Hindlimb muscle (tissue), 1 donor: Measurements from ENCODE around the gene ZNF568. TPM values are rescaled to one million over a fixed set of nuclear protein-coding genes. Genes with fewer than 3 reads are reported as not detected.

Source experiments
- DNase-seq: peaks from one replicate; pipeline ENCODE4 v3.0.0-alpha.2; 2013
- polyA plus RNA-seq: library from polyadenylated mRNA; unstranded; fragments of 120-200 nt; gene quantifications from one replicate; pipeline ENCODE4 v1.2.1, GENCODE V29; 2013; ENCODE audit not compliant: insufficient read length

Gene ZNF568
- polyA plus RNA-seq, result 47.8 TPM

- DNase-seq, result peak; percentile 92
Observed at GRCh38 chr19:36915992-36916830, at the start of gene ZNF568, which contains the start of gene ZNF829. Gene ZNF568 (plus strand): TSS chr19:36916332. CDS start chr19:36922771, 6,439 bp downstream. Gene ZNF829 (minus strand): TSS chr19:36916291. CDS start chr19:36915167, 1,124 bp downstream.

DNA sequence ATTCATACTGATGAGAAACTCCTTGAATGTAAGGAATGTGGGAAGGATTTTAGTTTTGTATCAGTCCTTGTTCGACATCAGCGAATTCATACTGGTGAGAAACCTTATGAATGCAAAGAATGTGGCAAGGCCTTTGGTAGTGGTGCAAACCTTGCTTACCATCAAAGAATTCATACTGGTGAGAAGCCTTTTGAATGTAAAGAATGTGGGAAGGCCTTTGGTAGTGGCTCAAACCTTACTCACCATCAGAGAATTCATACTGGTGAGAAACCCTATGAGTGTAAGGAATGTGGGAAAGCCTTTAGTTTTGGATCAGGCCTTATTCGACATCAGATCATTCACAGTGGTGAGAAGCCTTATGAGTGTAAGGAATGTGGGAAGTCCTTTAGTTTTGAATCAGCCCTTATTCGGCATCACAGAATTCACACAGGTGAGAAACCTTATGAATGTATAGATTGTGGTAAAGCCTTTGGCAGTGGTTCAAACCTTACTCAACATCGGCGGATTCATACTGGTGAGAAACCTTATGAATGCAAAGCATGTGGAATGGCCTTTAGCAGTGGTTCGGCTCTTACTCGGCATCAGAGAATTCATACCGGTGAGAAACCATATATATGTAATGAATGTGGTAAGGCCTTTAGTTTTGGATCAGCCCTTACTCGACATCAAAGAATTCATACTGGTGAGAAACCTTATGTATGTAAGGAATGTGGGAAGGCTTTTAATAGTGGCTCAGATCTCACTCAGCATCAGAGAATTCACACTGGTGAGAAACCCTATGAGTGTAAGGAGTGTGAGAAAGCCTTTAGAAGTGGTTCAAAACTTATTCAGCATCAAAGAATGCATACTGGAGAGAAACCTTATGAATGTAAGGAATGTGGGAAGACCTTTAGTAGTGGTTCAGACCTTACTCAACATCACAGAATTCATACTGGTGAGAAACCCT, 38.9 kb upstream of the ZNF568 start:
- DNase-seq, result no peak

DNA sequence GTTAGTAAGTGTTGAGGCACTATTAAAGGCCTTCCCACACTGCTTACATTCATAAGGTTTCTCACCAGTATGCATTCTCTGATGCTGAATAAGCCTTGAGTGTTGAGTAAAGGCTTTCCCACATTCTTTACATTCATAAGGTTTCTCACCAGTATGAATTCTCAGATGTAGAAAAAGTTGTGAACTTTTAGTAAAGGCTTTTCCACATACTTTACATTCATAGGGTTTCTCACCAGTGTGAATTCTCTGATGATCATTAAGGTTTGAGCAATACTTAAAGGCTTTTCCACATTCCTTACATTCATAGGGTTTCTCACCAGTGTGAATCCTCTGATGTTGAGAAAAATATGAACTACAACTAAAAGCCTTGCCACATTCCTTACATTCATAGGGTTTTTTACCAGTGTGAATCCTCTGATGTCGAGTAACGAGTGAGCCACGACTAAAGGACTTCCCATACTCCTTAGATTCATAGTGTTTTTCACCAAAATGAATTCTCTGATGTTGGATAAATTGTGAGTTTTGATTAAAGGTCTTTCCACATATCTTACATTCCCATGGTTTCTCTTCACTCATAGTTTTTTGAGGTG, 24.3 kb upstream of the ZNF568 start:
- DNase-seq, result no peak

- no peak for DNase-seq
Observed at GRCh38 chr19:36894849-36895383, 21.2 kb upstream of the ZNF568 start.

DNA sequence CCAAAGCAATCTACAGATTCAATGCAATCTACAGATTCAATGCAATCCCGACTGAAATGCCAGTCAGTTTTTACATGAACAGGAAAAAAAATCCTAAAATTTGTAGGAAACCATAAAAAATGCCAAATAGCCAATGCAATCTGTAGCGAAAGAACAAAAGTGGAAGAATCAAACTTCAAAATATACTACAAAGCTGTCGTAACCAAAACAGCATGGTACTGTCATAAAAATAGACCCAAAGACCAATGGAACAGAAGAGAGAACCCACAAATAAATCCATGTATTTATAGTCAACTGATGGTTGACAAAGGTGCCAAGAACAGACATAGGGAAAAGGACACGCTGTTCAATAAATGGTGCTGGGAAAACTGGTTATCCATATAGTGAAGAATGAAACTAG, 17.7 kb upstream of the ZNF568 start:
- DNase-seq, result no peak

DNA sequence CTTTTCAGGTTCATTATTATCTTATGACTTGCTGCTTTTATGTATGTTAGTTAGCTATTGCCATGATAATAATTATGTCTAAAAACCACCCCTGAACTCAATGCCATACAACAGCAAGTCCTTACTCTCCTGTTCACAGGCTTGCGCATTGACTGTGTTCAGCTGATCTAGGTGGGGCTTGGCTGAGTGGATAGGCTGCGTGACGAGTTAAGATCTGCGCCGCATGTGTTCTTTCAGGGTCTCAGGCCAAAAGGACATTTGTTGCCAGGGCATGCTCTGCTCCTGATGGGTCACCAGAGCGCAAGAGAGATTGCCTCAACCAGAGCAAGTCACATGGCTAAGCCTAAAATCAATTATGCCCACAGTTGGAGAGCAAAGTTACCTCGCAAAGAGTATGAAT, 859 bp downstream of the ZNF568 start:
- peak; percentile 21 for DNase-seq

GRCh38 chr19:36918090-36918489, 2.0 kb downstream of the ZNF568 start:
- DNase-seq, result no peak

- no peak for DNase-seq
Observed at GRCh38 chr19:36931684-36932083, 15.6 kb downstream of the ZNF568 start.

DNA sequence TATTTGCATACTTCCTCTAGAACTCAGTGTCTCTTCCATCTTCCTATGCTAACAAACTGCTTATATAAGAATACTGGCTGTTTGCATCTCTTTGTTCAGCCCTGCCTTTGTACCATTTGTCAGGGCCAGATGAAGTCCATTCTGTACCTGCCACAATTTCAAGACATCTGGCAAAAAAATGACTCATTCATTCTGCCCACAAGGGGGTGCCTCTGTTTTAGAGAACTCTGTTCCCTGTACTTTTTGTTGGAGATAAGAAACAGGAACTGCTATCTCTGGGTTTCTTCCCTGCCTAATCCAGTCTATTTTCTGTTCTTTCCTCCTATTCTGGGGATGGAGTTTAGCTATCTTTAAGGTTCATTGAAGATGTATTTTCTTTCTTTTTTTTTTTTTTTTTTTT, 23.0 kb downstream of the ZNF568 start:
- DNase-seq, result no peak

DNA sequence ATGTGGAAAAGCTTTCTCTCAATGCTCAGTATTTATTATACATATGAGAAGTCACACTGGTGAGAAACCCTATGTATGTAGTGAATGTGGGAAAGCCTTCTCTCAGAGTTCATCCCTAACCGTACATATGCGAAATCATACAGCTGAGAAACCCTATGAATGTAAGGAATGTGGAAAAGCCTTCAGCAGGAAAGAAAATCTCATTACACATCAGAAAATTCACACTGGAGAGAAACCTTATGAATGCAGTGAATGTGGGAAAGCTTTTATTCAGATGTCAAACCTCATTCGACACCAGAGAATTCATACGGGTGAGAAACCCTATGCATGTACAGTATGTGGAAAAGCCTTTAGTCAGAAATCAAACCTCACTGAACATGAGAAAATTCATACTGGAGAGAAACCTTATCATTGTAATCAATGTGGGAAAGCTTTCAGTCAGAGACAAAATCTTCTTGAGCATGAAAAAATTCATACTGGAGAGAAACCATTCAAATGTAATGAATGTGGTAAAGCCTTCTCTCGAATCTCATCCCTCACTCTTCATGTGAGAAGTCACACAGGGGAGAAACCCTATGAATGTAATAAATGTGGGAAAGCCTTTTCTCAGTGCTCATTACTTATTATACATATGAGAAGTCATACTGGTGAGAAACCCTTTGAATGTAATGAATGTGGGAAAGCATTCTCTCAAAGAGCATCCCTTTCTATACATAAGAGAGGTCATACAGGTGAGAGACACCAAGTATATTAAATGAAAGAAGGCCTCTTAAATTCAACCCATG, 34.4 kb downstream of the ZNF568 start:
- no peak for DNase-seq

DNA sequence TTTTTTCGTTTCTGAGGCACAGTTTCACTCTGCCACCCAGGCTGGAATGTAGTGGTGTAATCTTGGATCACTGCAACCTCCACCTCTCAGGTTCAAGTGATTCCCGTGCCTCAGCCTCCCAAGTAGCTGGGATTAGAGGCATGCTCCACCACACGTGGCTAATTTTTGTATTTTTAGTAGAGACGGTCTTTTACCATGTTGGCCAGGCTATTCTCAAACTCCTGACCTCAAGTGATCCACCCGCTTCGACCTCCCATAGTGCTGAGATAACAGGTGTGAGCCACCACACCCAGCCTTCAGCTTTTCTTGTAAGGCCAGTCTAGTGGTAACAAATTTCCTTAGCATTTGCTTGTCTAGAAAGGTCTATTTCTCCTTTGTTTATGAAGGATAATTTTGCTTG, 46.2 kb downstream of the ZNF568 start:
- DNase-seq, result no peak

DNA sequence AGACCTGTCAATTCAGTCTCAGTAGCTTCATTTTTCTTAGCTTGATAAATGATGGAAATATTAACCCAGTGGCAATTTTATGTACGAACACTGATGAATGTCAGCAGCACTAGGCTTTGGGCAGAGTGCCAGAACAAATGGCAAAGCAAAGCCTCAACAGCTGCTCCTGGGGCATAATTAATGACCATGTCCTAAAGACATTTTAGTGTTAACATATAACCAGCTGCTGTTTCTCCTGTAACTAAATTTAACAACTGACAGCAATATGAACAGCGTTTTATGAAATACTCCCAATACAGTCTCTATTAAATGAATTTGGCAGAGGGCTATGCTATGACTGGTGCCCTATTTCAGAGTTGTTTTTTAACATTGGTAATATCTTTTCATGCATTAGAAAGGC, 47.1 kb downstream of the ZNF568 start:
- DNase-seq, result peak; percentile 46

DNA sequence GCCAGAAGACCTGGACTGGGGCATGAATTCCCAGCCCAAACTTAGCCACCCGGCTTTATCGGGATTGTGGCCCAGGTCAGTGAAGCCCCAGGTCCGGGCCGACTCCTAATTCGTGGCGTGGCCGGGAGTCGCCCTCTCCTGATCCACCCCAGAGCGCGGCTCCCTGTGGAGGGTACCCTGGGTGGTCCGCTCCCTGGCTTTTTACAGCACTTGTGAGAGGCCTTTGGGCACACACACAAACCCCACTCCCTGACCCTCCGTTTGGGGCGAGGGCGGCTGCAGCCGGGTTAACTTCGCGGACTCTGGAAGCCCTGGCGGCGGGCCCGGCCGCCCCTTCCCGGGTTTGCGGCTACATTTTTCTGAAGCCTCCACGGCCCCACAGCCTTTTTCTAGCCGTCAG, 56.4 kb downstream of the ZNF568 start:
- no peak for DNase-seq

DNA sequence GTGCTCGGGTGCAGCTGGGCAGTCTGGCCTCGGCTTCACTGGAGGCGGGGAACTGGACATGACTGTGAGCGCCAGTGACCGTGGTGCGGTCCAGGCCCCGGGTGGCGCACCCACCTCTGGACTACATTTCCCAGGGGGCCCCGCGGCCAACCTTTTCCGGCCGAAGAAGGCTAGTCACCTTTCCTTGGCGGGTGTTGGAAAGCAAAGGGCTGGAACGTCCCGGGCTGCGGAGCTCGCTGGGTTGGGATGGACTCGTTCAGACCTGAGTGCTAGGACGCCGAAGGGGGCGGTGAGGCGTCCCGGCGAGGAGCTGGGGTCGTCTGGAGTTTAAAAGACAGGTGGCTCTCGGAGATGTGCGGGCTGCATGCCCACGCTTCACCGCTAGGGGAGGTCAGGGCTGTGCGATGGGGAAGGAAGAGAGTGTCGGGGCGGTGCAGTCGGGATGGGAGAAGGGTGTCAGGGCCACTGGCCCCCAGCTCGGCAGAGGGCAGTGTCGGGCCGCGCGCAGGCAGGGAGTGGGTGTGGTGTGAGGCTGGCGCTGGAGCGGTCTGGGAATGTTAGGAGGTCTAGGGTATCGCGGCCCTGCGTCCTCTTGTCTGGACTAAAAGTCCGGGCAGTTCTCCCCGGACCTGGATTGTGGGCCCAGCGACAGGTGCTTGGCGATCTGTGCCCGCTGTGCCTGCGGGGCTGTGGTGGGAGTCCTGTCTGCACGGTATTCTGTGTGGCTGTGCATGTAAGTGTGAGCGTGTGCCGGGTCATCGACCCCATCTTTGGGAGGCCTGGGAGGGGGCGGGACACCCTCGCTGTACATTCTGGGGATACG, 57.1 kb downstream of the ZNF568 start:
- DNase-seq, result peak; percentile 80

- no peak for DNase-seq
Observed at GRCh38 chr19:36973844-36974195, 57.7 kb downstream of the ZNF568 start.

- no peak for DNase-seq
Observed at GRCh38 chr19:36986131-36986530, 70.0 kb downstream of the ZNF568 start.

DNA sequence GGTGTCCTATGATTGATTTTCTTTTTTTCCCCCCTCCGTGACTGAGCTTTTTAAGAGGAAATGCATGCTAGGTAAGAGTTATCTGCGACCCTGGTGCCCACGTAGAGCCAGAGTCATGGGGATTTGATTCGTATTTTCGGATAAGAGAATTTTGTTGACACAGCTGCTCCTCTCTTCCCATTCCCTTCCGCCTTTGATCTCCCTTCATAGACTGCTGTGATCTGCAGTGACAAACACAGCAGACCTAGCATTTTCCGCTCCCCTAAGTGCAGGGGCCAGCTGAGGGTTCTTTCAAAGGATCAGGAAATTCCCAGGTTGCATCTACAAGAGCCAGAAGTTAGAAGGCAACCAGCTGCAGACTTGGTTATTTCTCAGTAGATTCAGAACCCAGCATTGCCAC, 70.5 kb downstream of the ZNF568 start:
- no peak for DNase-seq

GRCh38 chr19:36987091-36987490, 71.0 kb downstream of the ZNF568 start:
- DNase-seq, result no peak

- DNase-seq, result no peak
Observed at GRCh38 chr19:36997152-36997842, 81.2 kb downstream of the ZNF568 start.

DNA sequence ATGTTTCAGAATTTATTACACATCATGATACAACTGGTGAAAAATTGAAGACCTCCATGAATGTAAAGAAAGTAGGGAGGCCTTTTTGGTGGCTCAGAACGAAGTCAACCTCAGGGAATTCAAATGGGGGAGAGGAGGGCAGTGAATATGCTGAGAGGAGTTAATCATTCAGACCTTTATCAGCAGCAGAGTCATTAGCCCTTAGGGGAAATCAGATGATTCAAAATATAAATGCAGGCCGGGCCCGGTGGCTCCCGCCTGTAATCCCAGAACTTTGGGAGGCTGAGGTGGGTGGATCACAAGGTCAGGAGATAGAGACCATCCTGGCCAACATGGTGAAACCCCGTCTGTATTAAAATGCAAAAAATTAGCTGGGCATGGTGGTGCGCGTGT, 81.7 kb downstream of the ZNF568 start:
- no peak for DNase-seq
